Ramos (cell line): ENCODE data around the gene ZFAND3.

ENCODE experiments used
- in situ Hi-C: fragments of 300-500 bp; cut with MboI; formaldehyde crosslinking; loops from one replicate; pipeline ENCODE4 v1.14.3; 2022; ENCODE audit warnings: low sequenced_read_pairs; ENCODE audit not compliant: unreplicated experiment

ZFAND3 gene, protein sequence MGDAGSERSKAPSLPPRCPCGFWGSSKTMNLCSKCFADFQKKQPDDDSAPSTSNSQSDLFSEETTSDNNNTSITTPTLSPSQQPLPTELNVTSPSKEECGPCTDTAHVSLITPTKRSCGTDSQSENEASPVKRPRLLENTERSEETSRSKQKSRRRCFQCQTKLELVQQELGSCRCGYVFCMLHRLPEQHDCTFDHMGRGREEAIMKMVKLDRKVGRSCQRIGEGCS

DNA sequence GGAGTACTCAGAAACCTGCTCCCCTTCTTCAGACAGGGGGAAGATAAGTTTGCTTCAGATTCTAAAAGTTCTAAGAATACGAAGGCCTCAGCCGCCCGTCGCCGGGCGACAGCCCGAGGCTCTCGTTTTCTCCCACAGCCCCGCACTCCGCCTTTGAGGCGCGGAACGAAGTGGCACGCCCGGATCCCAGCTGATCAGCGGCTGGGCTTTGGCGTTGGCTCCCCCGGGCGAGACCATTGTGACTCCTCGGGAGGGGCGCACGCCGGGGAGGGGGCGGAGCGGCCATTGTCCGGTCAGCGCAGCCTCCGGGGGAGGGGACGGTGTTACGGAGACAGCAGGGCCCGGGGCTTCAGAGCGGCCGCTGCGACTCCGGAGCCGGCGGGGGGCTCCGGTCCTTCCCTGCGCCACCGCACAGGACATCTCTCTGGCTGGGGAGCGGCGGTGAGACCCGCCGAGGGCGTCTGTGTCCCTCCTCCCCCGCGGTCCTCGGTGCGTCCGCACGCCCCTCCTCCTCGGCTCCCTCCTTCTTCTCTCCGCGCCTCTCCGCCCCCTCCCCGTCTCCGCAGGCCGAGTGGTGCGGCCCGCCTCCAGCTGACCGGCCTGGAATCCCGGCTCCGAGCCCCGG is at the start of gene ZFAND3:
TSS of gene ZFAND3 (plus strand) at position 551 of the 625 bp plus-strand sequence. CDS start 219 bp downstream, outside the sequence.
- in situ Hi-C loops = no loop called here

DNA sequence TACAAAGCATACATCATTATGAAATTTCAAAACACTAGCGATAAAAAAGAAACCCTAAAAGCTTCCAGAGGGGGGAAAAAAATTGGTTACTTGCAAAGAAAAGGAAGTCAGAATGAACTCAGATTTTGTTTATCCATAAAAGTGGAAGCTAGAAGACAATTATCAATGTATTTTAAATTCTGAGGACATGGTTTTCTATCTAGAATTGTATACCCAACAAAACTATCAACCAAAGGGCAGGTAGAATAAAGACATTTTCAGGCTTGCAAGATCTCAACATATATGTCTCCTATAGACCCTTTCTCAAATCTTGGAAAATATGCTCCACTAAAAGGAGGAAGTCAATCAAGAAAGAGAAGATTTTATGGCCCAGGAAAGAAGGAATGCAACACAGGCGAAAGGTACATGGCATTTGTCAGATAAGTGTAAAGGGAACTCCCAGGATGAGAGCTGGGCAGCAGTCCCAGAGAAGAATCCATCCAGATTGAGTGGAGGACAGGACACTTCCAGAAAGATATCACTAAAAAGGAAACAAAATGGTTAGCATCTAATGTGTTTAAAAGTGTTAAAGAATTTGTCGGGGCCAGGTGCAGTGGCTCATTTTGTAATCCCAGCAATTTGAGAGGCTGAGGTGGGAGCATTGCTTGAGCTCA is 45.4 kb upstream of the ZFAND3 start:
- in situ Hi-C loops = no loop called here

DNA sequence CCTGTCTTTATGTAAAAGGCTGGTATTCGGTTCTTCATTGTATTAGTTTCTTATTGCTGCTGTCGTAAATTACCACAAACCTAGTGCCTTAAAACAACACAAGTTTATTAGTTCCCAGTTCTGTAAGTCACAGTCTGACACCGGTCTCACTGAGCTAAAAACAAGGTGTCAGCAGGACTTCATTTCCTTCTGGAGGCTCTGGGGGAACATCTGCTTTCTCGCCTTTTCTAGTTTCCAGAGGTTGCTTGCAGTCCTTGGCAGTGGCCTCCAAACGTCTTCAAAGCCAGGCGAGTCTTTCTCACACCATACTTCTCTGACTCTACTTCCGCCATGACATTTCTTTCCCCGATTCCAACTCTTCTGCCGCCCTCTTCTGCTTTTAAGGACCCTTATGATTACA is 43.0 kb upstream of the ZFAND3 start:
- in situ Hi-C loops = loop anchor here (25.0 kb wide), 1 partner anchor 711 kb away; no protein-coding TSS in a partner anchor

DNA sequence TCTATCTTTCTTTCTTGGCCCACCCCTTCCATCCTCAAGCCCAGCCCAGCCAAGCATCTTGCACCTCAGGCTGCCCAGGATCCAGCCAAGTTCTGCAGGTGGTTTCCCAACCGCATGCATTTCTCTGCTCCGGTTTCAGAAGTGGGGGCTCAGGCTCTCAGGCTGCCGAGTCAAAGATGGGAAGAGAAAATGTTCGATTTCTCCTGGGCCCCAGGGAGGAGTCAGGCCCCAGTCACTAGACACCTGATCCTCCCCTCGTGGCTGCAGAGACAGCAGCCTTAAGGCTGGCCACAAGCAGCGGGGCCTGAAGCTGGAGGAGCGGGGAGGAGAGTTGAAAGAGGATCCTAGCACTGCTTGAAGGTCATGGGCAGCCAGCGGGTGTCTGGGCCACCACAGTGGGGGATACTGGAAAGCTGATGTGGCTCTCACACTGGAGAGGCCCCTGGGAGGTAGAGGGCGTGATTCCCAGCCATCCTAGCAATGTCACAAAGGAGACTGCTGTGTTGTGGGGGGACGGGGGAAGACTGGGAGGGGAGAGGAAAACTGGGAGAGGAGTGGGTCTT is 42.2 kb upstream of the ZFAND3 start:
- in situ Hi-C loops = loop anchor here (25.0 kb wide), 1 partner anchor 710 kb away; no protein-coding TSS in a partner anchor

DNA sequence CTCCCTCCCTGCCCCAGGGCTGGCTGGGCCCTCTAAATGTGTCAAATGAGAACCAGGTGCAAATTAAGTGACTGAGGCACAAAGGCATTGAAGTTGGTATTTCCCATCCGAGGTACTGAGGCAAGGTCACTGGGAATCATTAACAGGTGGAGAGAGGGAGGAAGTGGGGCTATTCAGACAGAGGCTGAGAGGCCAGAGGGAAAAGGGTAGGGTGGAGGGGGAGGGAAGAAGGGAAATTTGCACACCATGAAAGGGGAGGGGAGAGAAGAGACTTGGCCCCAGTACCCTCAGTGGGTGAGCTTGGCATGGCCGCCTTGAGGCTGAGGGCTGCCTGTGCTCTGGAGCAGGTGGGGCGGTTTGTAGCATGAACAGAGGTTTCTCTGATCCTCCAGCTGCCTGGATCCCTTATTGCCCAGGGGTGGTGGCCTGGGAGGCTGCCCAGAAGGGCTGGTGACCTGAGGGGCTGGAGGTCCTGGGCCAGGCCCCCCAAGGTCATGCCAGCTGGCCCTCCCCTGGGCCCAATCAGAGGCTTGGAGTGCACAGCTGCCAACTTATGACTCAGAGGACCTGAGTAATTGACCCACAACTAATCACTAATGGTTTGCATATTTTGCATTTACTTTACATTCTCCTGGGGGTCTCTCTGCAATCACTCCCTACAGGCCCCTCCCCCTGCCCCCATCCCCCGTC is 40.3 kb upstream of the ZFAND3 start:
- in situ Hi-C loops = loop anchor here (25.0 kb wide), 1 partner anchor 708 kb away; no protein-coding TSS in a partner anchor

DNA sequence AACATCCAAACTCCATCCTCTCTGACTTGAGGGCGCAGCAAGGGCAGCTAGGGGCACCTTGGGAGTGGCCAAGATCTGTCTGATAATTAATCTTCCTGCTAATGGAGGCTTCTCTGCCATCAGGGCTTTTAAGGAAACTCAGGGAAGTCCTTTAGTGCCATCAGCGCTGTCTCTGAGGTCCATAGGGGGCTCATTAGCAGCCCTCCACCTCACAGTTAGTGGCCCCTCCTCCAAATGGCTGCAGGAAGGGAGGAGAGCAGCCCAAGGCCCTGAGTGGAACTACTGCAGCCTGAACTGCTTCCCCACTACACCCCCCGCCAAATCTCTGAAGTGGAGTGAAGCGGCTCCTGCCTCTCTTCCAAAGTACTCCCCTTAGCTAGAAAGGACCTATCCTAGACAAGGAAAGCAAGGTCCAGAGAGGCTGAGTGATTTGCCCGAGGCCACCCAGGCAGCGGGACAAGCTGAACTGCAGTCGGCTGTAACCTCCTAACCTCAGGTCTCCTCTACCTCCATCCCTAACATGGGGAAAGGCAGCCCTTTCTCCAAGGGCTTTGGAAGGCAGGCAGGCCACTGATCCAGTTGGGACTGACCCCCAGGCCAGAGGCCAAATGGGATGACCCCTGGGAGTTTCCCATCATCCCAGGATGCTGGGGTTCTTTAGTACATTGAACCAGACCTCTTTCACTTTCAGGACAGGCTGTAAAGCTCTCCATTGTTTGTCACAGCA is 39.5 kb upstream of the ZFAND3 start:
- in situ Hi-C loops = loop anchor here (25.0 kb wide), 1 partner anchor 707 kb away; no protein-coding TSS in a partner anchor

DNA sequence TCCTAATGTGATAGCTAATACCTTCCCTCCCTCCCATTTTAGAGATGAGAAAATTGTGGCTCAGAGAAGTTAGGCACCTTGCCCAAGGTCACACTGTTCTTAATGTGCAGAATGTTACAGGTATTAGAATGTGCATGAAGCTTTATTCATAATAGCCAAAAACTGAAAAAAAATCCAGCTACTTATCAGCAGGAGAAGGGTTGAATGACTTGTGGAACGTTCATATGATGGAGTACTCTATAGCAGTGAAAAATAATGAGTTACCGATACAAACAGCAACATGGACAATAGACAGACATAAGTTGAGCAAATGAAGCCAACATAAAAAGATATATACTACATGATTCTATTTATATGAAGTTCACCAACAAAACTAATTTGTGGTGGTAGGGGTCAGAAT is 37.7 kb upstream of the ZFAND3 start:
- in situ Hi-C loops = loop anchor here (25.0 kb wide), 1 partner anchor 706 kb away; no protein-coding TSS in a partner anchor

DNA sequence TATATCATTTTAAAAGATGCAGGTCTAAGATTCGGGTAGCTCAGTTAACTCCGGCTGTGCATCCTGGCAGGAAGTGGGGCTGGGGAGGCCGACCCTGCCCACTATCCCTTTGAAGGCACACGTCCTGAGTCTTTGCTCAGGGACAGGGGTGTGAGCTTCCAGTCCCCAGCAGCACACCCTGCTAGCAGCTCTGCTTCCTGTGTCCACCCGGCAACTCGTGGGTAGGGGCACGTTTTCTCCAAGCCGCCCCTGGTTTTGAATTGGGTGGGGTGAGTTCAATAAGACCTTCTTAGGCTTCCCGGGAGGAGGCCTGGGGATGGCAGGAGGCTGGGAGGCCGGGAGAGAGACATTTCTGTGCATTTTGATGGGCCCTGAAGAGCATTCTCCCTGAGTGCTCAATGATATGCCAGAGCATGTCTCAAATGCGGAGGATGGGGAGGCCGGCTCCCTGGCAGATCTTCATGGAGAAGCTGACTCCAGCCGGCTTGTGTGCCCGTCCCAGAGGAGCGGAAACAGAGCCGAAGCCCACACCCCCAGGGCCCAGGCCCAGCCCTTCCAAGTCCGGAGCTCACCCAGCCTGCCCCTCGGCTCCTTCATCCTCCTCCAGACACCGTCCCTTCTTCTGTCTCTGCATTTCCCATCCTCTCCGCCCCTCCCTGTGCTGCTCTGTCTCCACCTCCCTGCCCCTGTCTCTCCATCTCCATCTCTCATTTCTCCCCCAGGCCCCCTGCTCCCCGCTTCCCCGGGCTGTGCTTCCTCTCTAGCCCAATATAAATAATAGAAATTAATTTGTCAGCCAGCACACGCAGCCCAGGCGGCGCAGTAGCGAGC is 36.3 kb upstream of the ZFAND3 start:
- in situ Hi-C loops = loop anchor here (25.0 kb wide), 1 partner anchor 704 kb away; no protein-coding TSS in a partner anchor

DNA sequence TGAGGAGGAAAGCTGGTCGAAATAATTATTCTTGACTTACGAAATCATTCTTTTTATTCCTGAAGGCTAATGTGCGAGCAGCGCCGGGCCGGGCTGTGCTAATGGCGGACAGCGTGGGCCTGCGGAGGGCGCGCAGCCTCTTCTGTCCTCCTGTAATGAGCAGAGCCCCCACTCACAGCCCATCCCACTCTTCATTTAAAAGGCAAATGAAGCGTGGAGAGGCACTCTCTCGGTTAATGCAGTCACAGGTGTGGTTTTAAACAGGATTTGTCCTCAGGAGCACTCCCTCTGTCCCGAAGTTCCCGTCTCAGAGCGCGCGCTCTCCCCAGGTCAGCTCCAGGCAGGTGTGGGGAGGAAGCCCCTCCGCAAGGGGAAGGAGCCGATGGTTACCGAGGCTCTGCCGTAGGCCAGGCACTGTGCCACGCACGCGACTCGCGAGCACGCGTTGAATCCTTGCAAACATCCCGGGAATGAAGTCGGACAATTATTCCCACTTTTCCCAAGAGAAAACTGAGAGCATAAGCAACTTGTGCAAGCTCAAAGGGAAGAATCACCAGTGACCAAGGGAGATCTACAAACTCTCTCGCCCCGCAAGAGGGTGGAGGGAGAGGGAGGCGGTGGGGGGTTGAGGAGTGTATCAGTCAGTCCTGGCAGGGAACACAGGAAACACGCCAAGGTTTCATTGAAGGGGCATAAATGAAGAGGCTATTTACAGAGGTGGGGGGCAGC is 35.5 kb upstream of the ZFAND3 start:
- in situ Hi-C loops = loop anchor here (25.0 kb wide), 1 partner anchor 703 kb away; no protein-coding TSS in a partner anchor

DNA sequence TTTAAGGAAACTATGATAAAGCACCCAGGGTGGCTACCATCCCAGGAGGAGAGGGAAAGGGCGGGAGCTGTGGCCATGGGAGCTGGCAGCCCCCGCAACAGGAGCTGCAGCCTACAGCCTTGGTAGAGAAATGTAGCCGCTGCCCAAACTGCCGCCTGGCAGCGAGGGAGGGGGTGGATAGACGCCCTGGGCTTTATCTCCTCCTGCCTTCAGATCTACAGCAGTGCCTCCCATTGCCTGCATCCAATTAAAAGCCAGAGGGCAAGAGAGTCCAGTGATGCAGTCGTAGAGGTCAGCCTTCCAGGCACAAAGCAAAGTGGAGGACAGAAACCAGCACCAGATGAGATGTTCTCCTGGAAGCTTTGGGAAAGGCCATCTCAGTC is 35.0 kb upstream of the ZFAND3 start:
- in situ Hi-C loops = loop anchor here (25.0 kb wide), 1 partner anchor 703 kb away; no protein-coding TSS in a partner anchor

DNA sequence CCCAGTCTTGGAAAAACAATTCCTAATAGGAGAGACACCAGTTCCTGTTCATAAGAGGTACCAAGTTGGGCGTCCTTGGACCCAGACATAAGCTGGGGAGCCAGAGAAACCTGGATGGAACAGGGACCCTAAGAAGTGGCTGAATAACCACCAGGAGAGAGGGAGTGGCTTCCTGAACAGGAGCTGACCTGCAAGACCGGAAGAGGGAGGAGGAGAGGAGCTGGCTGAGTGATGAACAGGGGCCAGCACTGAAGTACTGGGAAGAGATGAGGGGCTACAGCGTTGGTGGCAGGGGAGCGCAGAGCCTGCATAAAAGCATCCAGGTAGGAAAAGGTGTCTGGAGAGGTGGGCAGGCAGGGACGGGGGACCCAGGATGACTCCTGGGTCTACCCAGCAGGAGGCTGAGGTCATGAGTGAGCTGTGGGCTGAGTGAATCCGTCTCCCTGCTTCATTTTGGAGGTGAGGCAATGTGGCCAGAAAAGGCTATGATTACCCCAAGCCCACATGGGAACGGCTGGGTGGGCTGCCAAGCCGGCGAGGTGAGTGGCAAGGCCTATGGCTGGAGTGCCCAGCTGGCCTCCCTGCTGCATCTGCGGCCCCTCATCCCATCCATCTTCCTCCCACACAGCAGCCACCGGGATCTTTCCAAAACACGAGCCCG is 34.4 kb upstream of the ZFAND3 start:
- in situ Hi-C loops = loop anchor here (25.0 kb wide), 1 partner anchor 702 kb away; no protein-coding TSS in a partner anchor

DNA sequence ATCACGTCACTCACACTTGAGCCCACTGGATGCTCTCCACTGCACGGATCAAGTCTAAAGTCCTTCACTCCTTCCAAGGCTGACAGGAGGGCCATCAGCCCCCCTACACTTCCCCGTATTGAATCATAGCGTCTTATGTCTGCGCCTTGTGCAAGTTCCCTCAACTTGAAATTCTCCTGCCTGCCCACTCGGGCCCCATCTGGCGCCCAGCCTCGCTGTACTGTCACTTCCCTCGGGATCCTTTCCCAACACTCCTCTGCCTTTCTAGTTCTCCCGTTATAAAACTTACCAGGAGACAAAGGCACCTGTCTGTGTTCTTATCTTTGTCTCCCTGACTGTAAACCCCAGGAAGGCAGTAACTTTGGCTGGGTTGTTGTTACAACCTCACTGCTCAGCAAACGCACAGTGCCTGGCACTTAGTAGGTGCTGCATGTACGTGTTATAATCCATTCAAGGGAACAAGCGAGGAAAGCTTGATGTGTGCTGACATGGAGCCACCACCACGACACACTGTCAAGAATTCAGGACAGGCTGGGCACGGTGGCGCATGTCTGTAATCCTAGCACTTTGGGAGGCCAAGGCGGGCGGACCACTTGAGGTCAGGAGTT is 33.8 kb upstream of the ZFAND3 start:
- in situ Hi-C loops = loop anchor here (25.0 kb wide), 1 partner anchor 702 kb away; no protein-coding TSS in a partner anchor

DNA sequence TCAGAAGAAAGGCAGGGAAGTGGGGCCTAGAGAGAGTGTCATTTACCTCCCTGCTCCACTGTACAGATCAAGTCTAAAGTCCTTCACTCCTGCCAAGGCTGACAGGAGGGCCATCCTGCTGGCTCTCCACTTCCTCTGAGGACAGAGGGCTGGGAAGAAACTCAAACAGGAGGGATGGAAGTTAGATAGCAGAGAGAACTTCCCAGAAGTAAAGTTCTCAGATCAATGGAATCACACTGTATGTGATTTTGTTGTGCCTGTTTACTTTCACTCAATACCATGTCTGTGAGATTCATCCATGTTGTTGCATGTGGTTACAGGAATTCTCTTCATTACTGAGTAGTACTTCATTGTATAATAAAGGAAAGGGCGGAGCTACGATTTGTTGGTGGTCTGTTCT is 32.3 kb upstream of the ZFAND3 start:
- in situ Hi-C loops = loop anchor here (25.0 kb wide), 1 partner anchor 700 kb away; no protein-coding TSS in a partner anchor

DNA sequence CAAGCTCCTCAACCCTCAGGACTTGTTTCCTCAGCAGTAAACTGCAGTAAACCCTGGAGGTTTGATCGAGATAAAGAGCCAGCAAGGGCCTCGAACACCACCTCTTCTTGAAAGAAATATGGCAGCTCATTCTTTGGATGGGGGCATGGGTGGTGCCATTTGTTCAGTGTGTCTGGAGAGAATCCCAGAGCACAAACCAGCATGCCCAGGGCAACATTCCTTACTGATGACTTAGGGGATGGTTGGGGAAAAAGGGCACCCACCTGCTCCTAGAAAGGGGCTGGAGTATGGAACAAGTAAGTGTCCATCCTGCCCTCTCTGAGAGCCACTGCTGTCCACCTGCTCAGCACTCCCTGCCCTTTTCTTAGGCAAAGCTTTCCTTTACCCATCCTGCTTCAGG is 31.3 kb upstream of the ZFAND3 start:
- in situ Hi-C loops = loop anchor here (25.0 kb wide), 1 partner anchor 699 kb away; no protein-coding TSS in a partner anchor

DNA sequence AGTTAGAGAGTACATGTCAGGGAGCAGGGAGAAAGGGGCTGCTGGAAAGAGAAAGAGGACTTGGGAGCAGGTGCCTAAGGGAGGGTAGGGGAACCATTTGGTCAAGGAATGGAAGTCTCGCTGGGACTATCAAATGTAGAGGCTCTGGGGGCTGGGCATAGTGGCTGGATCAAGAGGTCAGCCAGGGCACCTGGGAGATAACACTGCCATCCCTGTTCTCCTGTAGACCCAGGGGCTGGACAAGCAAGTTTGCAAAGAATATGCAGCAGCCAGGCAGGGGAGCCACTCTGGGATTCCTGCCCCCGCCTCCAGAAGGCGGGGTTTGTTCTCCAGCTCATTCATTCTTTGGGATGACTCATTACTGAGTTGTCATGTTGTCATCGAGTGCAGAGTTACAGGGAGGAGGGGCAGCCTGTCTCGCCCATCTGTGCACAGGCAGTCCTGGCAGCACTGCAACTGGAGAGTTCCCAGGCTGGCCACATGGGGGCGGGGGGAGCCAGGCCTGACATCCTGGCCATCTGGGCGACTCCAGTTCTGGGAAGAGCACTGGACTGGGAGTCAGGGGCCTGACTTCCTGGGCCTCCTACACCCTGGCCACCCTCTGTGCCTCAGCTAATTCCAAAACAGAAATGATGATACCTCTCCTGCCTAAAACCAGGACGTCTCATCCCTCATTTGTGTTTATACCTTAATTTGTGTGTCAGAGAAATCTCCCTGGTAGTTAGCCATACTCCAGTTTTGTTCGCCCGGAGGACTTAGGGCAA is 28.2 kb upstream of the ZFAND3 start:
- in situ Hi-C loops = loop anchor here (10.0 to 25.0 kb wide), 2 partner anchors 213 to 696 kb away; no protein-coding TSS in a partner anchor
